ENCODE results near the gene CKS2. TPM values are rescaled to one million over a fixed set of nuclear protein-coding genes. Genes with fewer than 3 reads are reported as not detected.

Gene CKS2
- total RNA-seq, 4 donors from 2014 or later: 3.5 to 7.2 (median 6.1) TPM

DNA sequence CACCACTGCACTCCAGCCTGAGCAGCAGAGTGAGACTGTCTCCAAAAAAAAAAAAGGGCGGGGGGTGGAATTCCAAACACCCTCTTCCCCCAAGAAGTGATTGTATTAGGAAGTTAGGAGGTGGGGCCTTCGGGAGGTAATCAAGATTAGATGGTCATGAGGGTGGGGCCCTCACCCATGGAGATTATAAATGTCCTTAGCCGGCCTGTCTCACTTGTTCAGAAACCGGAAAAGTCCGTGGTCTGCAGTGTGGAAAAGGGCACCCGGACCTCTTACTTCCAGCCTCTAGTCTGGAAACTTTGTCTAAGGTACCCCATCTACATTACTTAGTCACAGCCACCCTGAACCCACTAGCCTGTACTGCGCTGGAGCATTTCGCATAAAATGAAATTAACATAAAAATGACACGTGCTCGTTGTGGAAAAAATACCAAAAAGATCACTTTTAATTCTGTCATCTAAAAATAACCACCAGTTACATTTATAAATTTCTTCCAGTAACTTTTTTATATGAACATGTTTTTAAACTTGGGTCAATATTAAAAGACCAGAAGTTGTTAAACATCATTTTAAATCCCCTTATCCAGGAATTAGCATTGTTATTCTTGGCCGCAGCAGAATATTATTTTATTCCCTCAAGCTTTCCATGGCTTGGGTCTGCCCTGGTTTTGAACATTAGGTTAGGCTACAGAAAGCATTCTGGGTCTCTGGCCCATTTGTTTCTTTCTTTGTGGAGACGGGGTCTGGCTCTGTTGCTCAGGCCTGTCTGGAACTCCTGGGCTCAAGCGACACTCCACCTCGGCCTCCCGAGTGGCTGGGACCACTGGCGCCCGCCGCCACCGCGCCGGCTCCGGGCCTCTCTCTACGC is 1.2 kb upstream of the CKS2 start:
- 20 to 35% methylated on average over 13 to 23 of the region's 23 CpGs for WGBS, 2 donors
- peak overlapping the region; percentile 99 to 100 (median 100) for H3K27ac ChIP-seq
- peaks cover 0 to 10% (median 0%) of the 10 kb centered on the region in 3 donors for H3K36me3 ChIP-seq
- no peaks in the 10 kb centered on the region for H3K27me3 ChIP-seq
- TF ChIP-seq POLR2A (IDR thresholded peaks at IDR 0.05) (no peak), EP300 (IDR thresholded peaks at IDR 0.05) (no peak)
- no peak for DNase-seq (ENCODE audit: low spot score in 2 of 2)
- no peaks in the 10 kb centered on the region for H3K9me3 ChIP-seq
- peaks cover 0 to 30% (median 21%) of the 10 kb centered on the region in 4 donors for H3K4me1 ChIP-seq
- H3K4me3 ChIP-seq: peak overlapping the region; percentile 59 to 93 (median 90)

DNA sequence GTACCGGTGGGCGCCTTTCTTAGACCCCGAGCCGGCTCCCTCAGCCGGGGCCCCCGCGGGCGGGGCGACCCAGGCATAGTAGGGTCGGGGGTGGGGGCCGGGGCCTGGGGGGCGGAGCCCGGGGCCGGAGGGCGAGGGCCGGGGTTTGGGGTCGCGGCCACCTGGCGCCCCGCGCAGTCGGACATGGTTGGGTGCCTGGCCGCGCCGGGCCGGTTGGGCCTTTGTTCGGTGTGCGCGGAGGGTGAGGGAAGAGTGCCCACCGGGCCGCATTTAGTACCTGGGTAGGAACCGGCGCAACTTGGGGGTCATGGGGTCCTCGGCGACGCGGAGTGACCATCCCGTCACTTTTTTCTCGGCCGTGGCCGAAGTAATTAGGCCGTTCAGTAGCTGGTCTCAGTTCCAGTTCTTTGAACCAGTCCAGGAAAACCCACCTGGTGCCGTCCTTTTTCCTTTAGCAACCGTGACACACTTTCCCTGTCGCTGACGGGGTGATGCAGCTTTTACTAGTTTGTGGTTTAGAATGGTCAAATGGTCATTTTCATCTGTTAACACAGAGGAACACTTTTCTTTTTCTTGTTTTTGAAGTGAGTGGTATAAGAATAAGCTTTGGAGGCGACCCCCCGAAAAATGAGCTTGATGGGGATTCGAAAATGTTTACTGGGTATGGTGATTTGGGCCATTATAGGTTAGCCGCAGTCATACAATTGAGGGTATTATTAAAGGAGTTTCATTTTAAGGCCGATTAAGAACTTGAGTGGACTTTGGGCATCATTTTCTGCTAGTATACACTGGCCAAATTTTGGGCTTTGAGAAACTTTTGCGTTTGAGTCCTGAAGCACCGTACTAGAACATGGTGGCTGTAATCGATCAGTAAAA is 589 bp downstream of the CKS2 start:
- TF ChIP-seq, protein P1, sequence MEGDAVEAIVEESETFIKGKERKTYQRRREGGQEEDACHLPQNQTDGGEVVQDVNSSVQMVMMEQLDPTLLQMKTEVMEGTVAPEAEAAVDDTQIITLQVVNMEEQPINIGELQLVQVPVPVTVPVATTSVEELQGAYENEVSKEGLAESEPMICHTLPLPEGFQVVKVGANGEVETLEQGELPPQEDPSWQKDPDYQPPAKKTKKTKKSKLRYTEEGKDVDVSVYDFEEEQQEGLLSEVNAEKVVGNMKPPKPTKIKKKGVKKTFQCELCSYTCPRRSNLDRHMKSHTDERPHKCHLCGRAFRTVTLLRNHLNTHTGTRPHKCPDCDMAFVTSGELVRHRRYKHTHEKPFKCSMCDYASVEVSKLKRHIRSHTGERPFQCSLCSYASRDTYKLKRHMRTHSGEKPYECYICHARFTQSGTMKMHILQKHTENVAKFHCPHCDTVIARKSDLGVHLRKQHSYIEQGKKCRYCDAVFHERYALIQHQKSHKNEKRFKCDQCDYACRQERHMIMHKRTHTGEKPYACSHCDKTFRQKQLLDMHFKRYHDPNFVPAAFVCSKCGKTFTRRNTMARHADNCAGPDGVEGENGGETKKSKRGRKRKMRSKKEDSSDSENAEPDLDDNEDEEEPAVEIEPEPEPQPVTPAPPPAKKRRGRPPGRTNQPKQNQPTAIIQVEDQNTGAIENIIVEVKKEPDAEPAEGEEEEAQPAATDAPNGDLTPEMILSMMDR (IDR thresholded peaks at IDR 0.05): no peak
- no peak for TF ChIP-seq POLR2A (IDR thresholded peaks at IDR 0.05)
- TF ChIP-seq EP300 (IDR thresholded peaks at IDR 0.05): no peak
- Histone ChIP-seq H3K36me3 (peaks cover 0 to 4% (median 0%) of the 10 kb centered on the region in 3 donors), H3K4me3 (peak overlapping the region; percentile 48 to 93 (median 90)), H3K9me3 (no peaks in the 10 kb centered on the region), H3K27ac (peak overlapping the region; percentile 37 to 99 (median 61)), H3K4me1 (peaks cover 0 to 30% (median 21%) of the 10 kb centered on the region in 4 donors), H3K27me3 (no peaks in the 10 kb centered on the region)
- 0 to 1% methylated on average over 31 to 32 of the region's 54 CpGs for WGBS, 2 donors
- no peak for DNase-seq (ENCODE audit: low spot score in 2 of 2)

DNA sequence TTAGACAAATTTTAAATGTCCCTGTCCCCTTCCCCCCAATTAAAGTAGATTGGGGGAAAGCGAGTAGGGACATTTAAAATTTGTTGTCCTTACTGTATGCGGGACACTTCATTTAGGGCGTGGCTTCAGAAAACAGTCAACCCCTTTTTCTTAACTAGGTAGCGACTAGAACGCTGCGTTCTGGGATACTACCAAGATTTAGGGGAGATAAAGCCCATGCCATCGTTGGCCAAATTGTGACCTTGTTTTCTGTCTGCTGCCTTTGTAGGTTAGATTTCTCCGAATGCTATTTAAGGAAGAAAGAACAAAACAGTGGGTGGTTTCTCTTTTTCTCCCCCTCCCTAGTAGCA is 1.2 kb downstream of the CKS2 start:
- H3K36me3 ChIP-seq: peaks cover 0 to 4% (median 0%) of the 10 kb centered on the region in 3 donors
- no peaks in the 10 kb centered on the region for H3K27me3 ChIP-seq
- peak overlapping the region in 3 of 4 donors; percentile 48 to 92 (median 89) for H3K4me3 ChIP-seq
- H3K9me3 ChIP-seq: no peaks in the 10 kb centered on the region
- no peak overlapping the region for H3K27ac ChIP-seq
- TF ChIP-seq POLR2A (IDR thresholded peaks at IDR 0.05) (no peak), EP300 (IDR thresholded peaks at IDR 0.05) (no peak)
- TF ChIP-seq, protein P1 (IDR thresholded peaks at IDR 0.05): no peak
- DNase-seq (ENCODE audit: low spot score in 2 of 2): no peak
- WGBS, 2 donors: 1% methylated on average over 8 of the region's 8 CpGs
- peaks cover 0 to 32% (median 21%) of the 10 kb centered on the region in 4 donors for H3K4me1 ChIP-seq

DNA sequence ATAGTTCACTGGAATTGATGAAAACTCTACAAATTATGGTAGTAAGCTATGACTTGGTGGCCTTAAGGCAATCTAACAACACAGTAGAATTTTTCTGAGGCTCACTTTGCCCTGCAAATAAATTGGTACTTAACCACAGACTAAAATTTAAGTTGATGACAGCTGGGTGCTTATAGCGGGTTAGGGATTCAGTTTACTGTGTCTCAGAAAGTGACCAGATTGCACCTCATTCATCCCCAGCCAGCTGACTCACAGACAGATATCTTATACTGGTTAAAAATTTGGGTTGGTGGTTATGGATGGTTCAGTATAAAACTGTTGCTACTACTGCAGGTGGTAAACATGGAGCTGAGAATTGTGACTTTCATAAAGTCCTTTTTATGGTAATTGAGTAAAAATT is 2.8 kb downstream of the CKS2 start:
- 75 to 79% methylated on average over 1 of the region's 1 CpG for WGBS, 2 donors

DNA sequence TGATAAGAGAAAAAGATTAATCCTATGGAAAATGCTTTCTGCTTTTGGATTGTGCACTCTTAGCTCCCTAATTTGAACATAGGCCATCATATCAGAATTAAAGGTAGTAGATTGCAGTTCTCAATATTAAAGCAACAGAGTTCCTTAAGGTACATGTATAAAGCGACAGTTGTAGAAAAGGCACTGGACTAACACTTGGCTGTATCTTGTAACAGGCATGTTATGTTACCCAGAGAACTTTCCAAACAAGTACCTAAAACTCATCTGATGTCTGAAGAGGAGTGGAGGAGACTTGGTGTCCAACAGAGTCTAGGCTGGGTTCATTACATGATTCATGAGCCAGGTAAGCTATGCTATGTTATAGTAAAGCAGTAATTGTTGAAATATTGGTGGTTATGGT is 4.0 kb downstream of the CKS2 start:
- Histone ChIP-seq H3K4me1 (peaks cover 0 to 35% (median 22%) of the 10 kb centered on the region in 4 donors), H3K27ac (no peak overlapping the region), H3K27me3 (no peaks in the 10 kb centered on the region), H3K9me3 (no peaks in the 10 kb centered on the region), H3K4me3 (no peak overlapping the region), H3K36me3 (no peaks in the 10 kb centered on the region)
- 95 to 100% methylated on average over 1 of the region's 1 CpG for WGBS, 2 donors
- TF ChIP-seq POLR2A (IDR thresholded peaks at IDR 0.05) (no peak), EP300 (IDR thresholded peaks at IDR 0.05) (no peak)
- TF ChIP-seq, protein P1 (IDR thresholded peaks at IDR 0.05): no peak
- DNase-seq (ENCODE audit: low spot score in 2 of 2): no peak

More for the DNA sequence above, 2.8 kb downstream of the CKS2 start:
- TF ChIP-seq, protein P1 (IDR thresholded peaks at IDR 0.05): no peak
- TF ChIP-seq EP300 (IDR thresholded peaks at IDR 0.05) (no peak), POLR2A (IDR thresholded peaks at IDR 0.05) (no peak)
- Histone ChIP-seq H3K36me3 (no peaks in the 10 kb centered on the region), H3K27me3 (no peaks in the 10 kb centered on the region), H3K4me3 (no peak overlapping the region), H3K9me3 (no peaks in the 10 kb centered on the region), H3K4me1 (peaks cover 0 to 38% (median 22%) of the 10 kb centered on the region in 4 donors), H3K27ac (no peak overlapping the region)
- no peak for DNase-seq (ENCODE audit: low spot score in 2 of 2)
